HL-60/S4 (cell line): ENCODE measurements around the gene TRAPPC6A.

Experiments used
- in situ Hi-C: fragments of 300-500 bp; cut with MboI; formaldehyde crosslinking; loops from 2 replicates; pipeline ENCODE4 v1.14.3; 2022; ENCODE audit warnings: low sequenced_read_pairs

TRAPPC6A gene

DNA sequence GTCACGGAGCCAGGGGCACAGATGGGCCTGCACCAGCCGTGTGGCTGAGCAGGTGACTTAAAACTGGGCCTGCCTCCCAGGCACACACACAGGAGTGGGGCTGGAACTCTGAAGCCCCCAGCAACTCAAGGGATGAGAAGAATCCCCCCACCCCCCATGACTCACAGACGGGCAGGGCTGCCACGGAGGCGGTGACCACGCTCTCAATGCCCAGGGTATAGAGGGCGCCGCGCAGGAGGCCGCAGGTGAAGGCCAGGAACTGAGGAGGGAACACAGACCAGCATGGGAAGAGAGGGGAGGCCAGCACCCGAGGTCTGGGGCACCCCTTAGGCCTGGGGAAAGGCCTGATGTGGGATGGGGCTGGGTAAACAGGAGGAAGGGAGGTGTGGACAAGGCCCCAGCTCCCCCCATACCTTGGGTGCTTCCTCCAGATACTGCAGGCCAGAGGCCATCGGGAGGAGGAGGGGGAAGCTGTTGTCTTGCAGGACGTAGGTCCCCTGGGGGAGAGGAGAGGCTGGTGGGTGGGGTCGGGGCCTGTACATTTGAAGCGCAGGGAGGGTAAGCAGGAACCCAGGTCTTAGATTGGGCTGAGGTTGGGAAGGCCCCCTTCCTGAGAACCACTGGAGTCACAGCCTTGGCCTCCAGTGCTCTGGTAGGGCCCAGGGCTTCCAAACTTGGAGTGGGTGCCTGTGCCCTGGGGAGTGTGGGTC is 14.1 kb downstream of the TRAPPC6A start:
- in situ Hi-C loops: no loop called here

DNA sequence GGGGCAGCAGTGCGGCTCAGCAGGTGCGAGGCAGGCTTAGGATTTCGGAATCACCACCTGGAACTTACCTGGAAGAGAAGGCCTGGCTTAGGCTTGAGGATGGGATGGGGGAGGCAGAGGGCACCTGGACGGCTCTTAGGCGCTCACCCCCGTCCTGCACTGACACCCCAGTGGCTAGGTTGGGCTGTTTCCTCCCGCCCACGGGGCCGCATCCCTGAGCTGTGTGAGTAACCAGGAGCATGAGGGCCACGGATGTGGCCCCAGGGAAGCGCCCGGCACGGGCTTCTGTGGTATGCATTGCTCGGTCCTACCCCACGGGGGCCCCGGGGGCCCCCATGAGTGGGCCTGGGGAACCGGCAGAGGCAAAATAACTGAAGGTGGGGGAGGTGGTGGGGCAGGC is 14.9 kb downstream of the TRAPPC6A start:
- in situ Hi-C loops: no loop called here

DNA sequence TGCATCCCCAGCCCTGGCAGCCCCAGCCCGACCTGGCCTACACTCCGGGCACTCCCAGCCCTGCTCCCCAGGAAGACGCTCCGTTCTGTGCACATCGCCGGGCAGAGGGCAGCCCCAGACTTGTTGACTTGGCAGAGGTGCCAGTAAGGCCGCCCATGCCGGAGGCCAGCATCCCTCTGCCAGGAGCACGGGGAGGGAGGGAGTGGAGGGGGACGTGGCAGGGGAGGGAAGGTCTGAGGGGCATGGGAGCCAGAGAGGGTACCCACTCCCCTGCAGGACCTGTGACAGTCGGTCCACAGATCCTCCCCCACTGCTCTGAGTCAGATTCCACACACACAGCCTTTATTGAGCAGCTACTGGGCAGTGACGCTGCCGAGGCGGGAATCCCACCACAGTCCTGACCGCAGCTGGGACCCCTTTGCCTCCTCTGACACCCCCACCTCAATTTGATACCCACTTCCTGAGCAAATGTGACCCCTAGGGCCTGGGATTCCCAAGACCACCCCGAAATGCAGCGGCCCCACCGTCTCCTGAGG is 15.4 kb downstream of the TRAPPC6A start:
- in situ Hi-C loops: no loop called here

DNA sequence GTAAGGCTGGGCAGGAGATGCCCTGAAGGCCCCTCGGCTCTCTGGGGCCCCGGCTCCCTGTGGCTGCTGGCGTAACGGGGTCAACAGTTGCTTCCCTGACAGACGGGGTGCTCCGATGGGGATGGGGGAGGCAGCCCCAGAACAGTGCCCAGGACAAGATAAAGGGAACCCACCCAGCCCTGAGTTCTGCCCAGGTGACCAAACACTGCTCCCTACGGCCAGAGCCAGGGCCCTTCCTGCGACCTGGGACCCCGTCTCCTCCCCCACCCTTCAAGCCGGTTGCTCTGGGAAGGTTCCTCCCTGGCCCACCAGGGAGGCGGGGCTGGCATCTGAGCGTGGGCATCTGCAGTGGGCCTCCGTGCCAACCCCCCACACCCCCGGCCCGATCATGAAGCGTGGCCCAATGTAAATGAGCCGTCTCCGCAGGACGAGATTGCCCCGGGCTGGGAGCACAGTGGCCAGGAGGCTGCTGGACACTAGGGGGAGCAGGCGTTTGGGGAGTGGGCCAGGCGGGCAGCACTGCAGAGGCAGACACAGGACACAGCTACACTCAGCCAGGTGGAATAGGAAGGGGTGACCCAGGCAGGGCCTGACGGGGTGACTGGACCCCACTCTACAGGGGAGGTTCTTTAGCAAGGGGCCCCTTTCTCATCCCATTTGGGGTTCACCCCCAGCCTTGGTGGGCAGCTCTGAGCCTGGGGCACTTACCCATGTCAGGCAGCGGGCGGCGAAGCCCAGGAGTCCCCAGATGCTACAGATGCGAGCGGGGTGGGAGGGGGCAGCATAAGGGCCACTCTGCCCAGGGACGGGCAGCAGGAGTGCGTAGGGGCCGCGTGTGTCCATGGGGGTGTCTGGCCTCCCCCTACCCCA is 16.1 kb downstream of the TRAPPC6A start:
- in situ Hi-C loops: no loop called here

DNA sequence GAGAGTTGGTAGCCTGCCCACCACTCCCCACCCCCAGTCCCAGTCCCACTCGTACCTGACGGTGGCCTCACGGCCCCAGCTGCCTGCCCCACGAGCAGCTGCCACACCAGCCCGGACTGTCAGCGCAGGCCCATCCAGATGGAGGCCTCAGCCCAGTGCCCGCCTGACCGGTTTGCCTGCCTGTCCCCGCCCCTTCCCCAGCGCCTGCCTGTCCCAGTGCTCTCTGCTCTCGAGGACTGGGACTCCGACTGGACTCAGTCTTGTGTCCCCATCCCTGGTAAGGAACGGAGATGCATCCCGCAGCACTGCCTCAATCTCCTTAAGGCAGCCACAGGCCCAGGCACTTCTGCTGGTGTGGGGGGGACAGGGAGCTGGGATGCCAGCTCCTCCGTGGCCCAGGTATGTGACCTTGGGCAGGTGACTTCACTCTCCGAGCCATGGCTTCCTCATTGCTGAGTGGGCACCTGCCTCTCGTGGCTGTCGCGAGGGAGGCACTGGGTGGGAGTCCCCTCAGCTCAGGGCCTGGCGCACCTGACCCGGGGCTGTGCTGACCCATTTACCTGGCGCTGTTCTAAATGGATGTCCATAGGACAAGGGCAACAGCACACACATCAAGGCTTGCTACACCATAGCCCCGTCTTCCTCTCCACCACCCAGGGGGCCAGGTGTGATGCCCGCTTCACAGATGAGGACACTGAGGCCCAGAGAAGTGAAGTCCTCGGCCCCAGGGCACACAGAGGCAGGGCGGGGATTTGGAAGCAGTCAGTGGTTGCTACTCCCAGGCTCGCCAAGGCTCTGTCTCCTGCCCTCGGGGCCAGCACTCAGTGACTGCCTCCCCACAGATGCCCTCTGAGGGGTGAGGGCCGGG is 16.9 kb downstream of the TRAPPC6A start, which contains the start of gene NKPD1:
NKPD1 (minus strand) TSS at position 113 of the 868 bp plus-strand sequence. CDS start 832 bp downstream, outside the sequence.
- in situ Hi-C loops: no loop called here

DNA sequence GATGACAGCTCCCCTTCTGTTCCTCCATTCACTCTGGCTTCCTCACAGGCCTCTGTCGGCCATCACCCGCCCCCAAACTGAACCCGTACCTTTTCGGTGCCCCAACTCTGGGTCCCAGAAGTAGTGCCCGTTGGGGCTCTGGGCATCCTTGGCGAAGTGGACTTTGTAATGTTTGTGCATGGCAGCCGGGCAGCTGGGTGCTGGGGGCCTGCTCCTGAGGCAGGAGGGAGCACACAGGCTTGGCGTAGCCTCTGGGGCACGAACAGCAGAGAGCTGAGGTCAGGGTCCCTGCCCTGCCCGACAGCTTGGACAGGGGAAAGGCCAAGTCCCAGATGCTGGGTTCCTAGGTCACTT is 18.1 kb downstream of the TRAPPC6A start:
- in situ Hi-C loops: no loop called here

DNA sequence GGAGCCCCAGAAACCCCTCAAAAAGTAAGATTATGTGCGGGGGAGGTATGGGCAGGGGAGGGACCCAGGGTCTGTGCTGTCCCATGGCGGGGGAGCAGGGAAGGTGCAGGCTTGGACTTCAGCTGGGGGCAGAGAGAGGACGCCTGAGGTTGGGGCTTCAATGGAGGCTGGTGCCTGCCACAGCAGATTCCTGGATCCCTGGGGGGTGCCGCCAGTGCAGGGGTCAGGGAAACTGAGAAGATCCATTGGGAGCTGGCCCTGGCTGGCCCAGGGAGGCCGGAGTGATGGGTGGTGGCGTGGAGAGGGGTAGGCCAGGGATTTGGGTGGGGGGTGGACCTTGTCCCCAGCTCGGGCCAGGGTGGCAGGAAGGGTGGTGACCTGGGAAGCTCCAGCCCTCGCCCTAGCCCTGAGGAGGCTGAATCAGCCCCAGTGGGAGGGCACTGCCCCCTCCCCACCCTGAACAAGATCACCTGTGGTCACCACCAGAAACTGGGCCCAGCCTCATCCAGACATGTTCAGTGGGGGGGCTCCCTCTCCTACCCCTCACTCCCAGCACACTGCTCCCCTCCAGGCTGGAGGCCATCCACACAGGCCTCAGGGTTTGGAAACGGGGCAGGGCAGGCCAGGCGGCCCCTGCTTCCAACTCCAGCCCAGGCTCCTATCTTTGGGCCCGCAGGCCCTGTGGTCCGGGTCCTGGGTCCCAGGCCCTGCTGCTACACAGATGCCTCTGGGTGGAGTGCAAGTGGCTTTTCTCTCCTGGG is 18.6 kb downstream of the TRAPPC6A start:
- in situ Hi-C loops: no loop called here

DNA sequence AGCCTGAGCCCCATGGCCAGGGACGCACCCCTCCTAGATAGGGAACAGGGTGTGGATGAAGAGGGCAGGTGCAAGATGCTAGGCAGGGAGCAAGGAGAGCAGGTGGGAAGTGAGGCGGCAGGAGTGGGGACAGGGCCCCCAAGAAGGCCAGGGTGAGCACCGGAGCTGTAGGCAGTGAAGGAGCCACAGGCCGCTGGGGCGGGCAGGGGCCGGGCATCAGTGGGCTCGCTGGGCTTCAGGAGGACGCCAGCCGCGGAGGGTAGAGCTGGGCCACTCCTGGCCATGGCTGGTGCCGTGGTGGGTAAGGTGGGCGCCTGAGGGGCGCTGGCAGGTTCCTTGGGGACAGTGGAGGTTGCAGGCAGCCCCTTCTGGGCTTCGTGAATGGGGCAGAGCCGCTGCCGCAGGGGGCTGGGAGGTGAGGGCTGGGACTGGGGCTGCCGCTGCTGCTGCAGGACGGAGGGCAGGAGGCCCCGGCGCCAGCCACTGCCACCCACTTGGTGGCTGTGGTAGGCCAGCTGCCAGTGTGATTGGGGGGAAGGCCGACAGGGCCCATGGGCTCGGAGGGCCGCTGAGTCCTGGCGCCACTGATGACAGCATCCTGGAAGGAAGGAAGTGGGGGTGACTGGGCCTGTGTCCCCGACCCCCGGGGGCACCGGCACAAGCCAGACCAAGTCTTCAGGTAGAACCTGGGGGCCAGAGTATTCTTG is 19.4 kb downstream of the TRAPPC6A start:
- in situ Hi-C loops: no loop called here

DNA sequence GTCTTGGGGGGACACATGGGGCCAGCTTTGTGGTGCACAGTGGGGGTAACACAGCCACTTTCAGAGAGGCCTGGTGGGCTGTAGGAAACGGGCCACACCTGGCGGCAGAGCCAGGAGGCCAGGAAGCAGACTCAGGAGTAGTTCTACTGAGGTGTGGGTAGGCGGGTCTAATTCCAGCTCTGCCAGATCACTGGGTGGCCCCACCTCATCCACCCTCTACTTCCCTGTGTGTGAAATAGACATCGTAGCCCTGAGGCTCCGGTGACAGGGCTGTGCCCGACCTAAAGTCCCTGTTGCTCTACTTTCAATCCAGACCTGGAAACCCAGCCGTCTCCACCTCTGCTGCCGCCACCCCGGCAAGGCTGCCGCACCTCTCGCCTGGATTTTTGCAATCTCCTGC is 21.3 kb downstream of the TRAPPC6A start:
- in situ Hi-C loops: no loop called here

DNA sequence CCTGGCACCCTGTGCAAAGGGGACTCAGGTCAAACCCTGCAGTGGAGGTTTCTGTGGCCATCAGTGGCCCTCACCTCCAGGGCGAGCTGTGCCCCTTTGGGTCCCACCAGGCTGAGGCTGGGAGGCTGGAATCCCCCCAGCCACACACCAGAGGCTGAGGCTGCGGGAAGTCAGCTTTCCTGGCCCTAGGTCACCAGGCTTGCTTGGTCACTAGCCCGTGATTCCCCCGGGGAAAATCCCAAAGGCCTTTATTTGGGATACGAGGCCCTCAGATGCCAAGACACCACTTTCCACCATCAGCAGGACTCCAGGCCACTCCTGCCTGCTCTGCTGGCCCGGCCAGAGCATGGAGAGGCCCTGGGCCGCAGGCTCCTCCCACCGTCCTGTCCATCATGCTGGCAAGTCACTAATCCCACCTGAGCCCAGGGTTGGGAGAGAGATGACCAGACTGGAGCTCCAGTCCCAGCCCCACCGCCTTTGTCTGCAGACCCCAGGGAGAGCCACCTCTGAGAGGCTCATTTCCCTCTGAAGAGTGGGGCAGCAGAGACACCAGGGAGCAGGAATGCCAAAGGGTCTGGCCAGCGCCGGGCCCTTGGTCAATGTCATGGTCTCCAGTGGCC is 21.9 kb downstream of the TRAPPC6A start:
- in situ Hi-C loops: no loop called here

DNA sequence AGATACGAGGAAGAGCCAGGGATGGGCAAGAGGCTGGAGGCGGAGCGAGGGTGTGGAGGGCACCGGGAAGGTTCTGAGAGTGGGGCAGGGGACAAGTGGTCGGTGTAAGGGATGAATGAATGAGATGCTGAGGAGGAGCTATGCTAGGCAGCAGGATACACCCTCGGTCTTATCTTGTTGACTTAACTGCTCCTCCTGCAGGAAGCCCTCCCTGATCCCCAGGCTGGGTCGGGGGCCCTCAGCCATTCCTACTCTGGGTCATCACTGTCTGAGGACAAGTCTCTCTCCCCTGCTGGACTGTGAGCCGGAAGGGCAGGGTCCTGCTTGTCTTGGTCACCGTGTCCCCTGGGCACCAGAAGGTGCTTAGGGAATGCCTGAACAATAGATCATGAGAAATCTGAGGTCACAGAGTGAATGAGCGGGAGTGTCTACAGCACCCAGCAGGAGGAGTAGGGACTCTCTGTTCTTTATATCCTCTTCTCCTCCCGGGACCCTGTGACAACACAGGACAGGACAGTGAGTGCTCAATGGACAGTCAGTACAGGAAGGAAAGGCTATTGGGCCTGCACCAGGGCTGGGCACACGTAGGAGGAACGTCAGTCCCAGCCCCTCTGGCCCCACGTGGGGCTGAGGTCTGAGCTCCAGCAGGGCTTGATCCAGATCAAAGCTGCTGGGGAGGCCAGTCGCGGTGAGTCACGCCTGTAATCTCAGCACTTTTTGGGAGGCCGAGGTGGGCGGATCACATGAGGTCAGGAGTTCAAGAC is 23.8 kb downstream of the TRAPPC6A start:
- in situ Hi-C loops: no loop called here

DNA sequence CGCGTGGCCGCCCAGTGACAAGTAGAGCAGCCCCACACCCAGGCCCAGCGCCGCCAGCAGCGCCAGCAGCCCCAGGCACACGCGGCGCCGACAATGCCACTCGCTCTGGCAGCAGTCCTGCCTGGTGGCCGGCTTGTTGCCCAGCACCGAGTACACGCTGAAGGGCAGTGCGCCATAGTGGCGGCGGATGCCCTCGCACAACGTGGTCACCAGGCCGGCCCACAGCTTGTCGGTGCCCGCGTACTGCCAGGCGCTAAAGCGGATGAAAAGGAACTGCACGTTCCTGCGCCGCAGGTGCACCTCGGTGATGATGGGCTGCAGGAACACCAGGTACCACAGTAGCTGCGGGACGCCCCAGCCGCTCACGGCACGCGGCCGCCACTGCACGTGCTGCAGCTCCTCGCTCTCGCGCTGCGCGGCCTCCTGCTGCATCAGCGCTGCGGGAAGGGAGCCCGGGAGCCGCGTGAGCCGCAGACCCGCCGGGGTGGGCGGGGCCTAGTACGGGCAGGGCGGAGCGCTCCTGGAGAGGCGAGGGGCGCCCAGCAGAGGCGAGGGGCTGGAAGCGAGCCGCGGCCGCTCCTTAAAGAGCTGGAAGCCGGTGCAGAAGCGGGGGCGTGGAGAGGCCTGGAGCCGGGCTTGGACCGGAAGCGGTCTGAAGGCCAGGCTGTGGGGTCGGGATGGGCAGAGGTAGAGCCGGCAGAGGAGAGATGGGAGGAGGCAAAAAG is 24.5 kb downstream of the TRAPPC6A start:
- in situ Hi-C loops: no loop called here

DNA sequence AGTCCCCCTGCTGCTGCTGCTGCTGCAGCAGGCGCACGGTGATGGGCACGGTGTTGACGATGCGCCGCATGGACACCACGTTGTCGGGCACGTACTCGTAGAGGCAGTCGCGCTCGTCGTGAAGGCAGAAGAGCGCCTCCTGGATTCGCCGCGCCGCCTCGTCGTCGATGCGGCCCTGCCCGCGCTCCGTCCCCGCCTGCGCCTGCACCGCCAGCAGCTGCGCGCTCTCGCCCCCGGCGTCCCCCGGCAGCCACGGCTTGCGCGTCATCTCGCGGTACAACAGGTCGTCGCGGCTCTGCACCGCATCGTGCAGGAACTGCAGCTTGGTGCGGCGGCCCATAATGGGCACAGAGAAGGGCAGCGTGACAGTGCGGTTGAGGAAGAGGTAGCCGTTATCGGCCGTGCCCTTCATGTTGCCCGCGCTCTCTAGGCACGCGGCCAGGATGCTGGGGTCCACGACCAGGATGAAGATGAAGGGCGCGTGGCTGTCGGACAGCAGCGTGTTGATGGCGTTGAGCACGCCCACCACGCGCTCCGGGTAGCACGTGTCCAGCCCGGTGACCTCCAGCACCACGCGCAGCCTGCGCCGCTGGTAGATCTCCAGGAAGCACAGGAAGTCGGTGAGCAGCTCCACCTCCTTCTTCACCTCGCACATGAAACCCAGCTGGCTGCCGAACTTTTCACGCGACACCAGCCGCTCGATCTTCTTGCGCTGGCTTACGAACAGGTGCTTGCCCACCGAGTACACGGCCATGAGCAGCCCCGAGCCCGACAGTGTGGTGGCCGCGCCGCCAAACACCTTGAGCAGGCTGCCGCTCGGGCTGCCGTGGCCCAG is 25.3 kb downstream of the TRAPPC6A start:
- in situ Hi-C loops: no loop called here

DNA sequence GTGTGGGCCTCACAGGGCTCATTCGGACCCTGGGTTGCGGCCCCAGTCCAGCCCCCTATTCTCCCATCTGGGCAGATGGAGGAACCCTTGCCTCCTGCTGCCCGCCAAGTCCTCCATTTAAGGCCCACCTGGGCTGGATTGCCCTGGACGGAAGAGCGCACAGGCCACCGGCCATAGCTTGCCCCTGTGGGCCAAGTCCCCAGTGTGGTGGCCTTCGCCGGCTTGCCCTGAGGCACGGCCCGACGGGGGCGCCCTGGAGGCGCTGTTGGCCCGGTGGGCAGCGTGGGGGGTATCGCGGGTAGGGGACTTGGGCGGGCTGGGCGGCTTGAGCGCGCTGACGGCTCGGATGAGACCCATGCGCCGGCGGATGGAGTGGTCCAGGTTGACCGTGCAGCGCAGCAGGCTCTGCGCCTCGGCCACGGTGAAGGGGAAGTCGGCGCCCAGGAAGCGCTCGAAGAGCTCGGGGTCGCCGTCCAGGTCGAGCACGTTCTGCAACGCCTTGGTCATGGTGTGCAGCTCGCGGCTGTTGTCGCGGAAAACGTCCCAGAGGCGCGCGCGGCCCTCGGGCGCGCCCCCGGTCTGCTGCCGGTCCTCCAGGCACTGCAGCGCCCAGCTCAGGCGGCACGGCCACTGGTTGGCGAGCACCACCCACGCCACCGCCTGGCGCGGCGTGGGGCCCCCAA is 26.1 kb downstream of the TRAPPC6A start:
- in situ Hi-C loops: no loop called here

DNA sequence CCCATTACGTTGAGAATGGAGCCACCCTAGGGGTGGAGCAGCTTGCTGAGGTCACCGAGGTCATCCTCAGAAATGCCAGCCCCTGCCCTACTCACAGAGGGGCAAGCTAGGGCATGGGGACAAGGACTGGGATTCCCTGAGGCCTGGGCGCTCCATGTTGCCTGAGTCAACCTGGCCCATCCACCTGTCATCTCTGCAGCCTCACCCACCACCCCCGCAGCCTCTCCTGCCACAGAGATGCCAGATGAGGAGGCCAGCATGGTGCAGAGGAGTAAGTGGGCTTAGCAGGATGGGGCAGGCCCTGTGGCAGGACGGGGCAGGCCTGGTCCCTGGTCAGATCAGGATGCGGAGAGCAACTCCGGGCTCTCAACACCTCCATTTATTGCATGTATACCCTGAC is 26.7 kb downstream of the TRAPPC6A start:
- in situ Hi-C loops: no loop called here

DNA sequence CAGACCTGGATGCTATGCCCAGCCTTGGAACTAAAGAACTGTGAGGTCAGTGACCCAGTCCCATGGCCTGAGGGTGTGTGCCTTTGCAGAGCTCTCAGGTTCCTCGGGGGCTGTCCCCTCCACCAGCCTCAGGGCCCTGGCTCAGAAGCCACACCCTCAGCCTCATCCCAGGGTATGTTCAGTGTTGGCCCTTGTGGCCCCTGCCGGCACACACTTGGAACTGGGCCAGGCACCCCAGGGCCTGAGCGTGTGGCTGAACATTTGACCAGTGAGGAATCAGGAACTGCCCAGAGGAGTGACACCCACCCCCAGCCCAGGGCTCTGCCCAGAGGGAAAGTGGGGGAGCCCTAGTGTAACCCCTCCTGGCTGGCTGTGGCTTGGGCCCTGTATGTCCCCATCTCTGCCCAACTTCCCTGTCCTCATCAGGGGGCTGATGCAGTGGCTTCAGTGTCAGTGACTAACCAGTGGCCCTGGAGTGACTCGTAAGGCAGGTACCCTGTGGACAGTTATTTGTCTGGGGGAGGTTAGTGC is 27.2 kb downstream of the TRAPPC6A start:
- in situ Hi-C loops: no loop called here
